Omental fat pad (tissue), 4 donors: ENCODE measurements around the gene SETD9. TPM values are rescaled to one million over a fixed set of nuclear protein-coding genes. Genes with fewer than 3 reads are reported as not detected.

ENCODE experiments used
- ATAC-seq: fragments of 150-250 bp; one replicate; pipeline ENCODE4 v1.9.1; 2016; ENCODE audit warnings: mild to moderate bottlenecking, moderate library complexity; ENCODE audit not compliant: low FRiP score
- DNase-seq: peaks from one replicate; pipeline ENCODE4 v3.0.0-alpha.2; 2019; ENCODE audit warnings: low spot score
- total RNA-seq, 4 donors: library from RNA; depleted of rRNA; stranded (reverse); fragments of >200 nt; gene quantifications; one replicate each; pipeline ENCODE4 v1.1.0, GENCODE V29; 2016
- TF ChIP-seq, protein P1 (sequence below), 3 donors: fragments of 450-650 bp; IDR thresholded peaks; one replicate each; pipeline ENCODE4 v1.5.1; 2016 to 2017; ENCODE audit warnings: antibody characterized with exemption in 3 of 3, mild to moderate bottlenecking in 3 of 3, moderate library complexity in 2 of 3

The SETD9 gene
- total RNA-seq, 4 donors from 2014 or later, result 3.8 to 15.8 (median 11.3) TPM

DNA sequence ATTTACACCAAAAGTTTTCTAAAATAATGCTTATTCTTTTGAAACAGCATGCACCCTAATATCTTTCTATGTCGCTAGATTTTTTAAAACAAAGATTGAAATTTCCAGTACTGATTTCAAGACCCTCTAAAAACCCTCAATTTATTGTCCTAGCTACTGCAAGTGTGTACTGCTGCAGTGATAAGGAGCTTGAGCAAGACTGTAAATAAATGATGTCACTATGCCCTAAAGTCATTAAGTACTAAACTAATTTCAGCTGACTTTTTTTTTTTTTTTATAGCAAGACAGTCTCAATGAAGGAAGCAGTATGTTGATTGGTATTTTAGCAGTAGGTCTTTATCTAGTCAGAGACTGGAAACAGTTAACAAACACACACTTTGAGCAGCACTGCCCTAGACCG is 54.8 kb downstream of the SETD9 start:
- no peak for ATAC-seq
- TF ChIP-seq, protein P1, sequence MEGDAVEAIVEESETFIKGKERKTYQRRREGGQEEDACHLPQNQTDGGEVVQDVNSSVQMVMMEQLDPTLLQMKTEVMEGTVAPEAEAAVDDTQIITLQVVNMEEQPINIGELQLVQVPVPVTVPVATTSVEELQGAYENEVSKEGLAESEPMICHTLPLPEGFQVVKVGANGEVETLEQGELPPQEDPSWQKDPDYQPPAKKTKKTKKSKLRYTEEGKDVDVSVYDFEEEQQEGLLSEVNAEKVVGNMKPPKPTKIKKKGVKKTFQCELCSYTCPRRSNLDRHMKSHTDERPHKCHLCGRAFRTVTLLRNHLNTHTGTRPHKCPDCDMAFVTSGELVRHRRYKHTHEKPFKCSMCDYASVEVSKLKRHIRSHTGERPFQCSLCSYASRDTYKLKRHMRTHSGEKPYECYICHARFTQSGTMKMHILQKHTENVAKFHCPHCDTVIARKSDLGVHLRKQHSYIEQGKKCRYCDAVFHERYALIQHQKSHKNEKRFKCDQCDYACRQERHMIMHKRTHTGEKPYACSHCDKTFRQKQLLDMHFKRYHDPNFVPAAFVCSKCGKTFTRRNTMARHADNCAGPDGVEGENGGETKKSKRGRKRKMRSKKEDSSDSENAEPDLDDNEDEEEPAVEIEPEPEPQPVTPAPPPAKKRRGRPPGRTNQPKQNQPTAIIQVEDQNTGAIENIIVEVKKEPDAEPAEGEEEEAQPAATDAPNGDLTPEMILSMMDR (IDR thresholded peaks at IDR 0.05), result no peak
- DNase-seq, result no peak

Other genes starting within 250 kb of the SETD9 start
- 10 to 100 TPM; 13.2 to 31.5 (median 19.0) TPM for gene MAP3K1, start 94.0 kb upstream of the SETD9 start, total RNA-seq
- 10 to 100 TPM; 15.4 to 57.8 (median 30.6) TPM for gene MIER3, start 42.5 kb downstream of the SETD9 start, total RNA-seq